Activated naive CD4-positive, alpha-beta T cell treated with anti-CD3 and anti-CD28 coated beads, Interleukin-2, amount 50 U/mL, for 72 hours (primary cell): ENCODE data around the gene CORT. TPM values are rescaled to one million over a fixed set of nuclear protein-coding genes. Genes with fewer than 3 reads are reported as not detected.

Experiments
- ATAC-seq, 2 donors: fragments of 150-1000 bp; cut with Tn5 transposase; 2 replicates each; pipeline ENCODE4 v1.10.0; 2021; ENCODE audit warnings: mild to moderate bottlenecking in 2 of 2, moderate library complexity in 2 of 2
- DNase-seq, 2 donors: peaks; one replicate each; pipeline ENCODE4 v3.0.0; 2021 to 2022; ENCODE audit warnings: low spot score in 2 of 2
- H3K27ac Mint-ChIP-seq, 2 donors: one replicate each; pipeline ENCODE4 v1.8.0; 2022; ENCODE audit warnings: mild to moderate bottlenecking in 2 of 2, mixed read lengths in 2 of 2
- H3K36me3 Mint-ChIP-seq, 2 donors: one replicate each; pipeline ENCODE4 v1.8.0; 2022; ENCODE audit warnings: mixed read lengths in 2 of 2
- H3K9me3 Mint-ChIP-seq, 2 donors: one replicate each; pipeline ENCODE4 v1.8.0; 2022; ENCODE audit warnings: mixed read lengths in 2 of 2
- total RNA-seq, 2 donors: library from RNA; stranded (reverse); gene quantifications; one replicate each; pipeline ENCODE4 v1.2.3, GENCODE V29; 2022

The CORT gene
- total RNA-seq, 2 donors from 2014 or later, result 0.32 TPM; not detected in 1

DNA sequence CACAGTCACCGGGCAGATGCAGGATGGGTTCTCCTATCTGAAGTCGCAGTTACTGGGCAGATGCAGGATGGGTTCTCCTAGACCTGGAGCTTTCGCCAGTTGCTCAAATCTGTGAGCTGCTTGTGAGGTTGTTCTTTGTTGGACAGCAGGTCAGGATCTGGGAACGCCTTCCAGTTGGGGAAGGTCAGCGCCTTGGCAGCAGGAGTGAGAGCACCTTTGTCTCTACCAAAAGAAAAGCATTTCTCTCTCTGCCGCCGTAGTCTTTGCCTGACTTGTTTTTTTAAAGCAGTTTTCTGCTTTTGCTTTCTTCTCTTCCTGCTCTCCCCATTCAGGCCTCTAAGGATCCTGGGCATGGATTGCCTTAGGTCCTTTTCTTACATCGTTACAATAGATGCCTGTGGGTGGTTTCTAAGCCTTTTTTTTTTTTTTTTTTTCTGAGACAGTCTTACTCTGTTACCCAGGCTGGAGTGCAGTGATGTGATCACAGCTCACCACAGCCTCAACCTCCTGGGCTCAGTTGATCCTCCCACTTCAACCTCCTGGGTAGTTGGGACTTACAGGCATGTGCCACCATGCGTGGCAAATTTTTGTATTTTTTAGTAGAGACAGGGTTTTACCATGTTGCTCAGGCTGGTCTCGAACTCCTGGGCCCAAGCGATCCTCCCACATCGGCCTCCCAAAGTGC is 40.6 kb downstream of the CORT start:
- Mint-ChIP-seq H3K27ac (no peak overlapping the region), H3K9me3 (no peaks in the 10 kb centered on the region), H3K36me3 (no peaks in the 10 kb centered on the region)
- no peak for DNase-seq
- ATAC-seq, result no peak

DNA sequence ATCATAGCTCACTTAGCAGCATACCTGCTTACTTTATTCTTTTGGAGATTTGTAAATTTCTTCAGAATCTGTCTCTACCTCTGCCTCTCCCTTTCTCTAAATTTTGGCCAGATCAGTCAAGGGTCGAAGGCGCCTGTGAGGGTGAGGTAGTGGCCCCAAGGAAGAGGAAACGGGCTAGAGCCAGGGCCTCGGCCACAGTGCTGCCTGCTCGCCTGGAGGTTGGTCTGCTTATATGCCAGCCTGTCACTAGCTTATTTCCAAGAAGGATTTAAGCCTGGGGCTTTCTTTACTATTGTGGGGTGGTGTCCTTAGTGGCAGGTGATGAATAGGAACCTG is 44.6 kb downstream of the CORT start:
- Mint-ChIP-seq H3K27ac (peak overlapping the region in 1 of 2 donors; percentile 88), H3K9me3 (no peaks in the 10 kb centered on the region), H3K36me3 (no peaks in the 10 kb centered on the region)
- ATAC-seq (no peak), DNase-seq (no peak)

DNA sequence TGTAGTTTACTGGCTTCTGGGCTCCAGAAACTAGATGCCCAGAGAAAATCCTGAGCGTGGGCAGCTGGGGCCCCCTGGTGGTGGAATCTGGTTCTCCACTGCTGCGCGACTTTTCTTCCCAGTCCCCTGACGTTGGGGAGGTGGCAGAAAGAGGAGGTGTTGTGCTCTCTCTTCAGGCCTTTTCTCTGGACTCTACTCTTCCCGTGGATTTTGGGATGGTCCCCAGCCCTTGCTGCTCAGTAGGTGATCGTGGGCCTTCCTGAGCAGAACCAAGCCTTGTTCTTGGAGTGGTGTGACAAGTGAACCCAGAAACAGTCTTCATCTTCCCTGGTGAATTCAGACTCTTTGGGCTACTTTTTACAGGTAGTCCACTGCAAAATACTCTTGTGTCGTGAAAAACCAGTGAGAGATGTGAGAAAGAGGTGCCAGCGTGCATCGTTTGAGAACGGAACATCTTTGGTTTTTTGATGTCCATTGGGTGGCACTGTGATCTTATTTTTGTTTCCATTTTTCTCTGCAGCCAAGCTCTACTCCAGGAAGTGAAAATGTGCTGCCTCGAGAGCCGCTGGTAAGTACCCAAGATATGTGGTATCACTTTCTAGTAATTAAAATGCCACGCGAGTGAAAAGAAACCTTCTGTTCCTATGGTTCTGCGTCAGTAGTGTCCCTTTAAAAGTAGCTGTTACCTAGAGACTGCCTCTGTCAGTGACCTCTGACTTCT is 45.1 kb downstream of the CORT start:
- DNase-seq (peak; percentile 79 to 91), ATAC-seq (peak; percentile 86 to 92)
- Mint-ChIP-seq H3K36me3 (no peaks in the 10 kb centered on the region), H3K9me3 (no peaks in the 10 kb centered on the region), H3K27ac (peak overlapping the region; percentile 88)

DNA sequence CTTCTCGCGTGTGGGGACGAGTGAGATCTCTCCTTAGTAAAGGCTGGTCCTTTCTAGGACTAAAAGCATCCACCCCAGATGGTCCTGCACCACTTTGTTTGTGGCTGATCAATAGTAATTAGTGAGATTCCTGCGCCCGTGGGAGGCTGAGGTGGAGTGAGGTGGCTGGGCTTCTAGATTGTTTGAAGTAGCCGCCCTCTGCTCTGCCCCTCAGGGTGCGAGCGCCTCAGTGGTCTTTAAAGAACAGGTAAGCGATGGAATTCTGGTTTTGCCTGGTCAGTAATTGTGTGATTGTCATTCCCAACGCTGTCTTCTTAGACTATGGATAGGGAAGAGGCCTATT is 45.6 kb downstream of the CORT start:
- ATAC-seq (no peak), DNase-seq (no peak)
- H3K27ac Mint-ChIP-seq, result peak overlapping the region; percentile 88
- H3K9me3 Mint-ChIP-seq, result no peaks in the 10 kb centered on the region
- no peaks in the 10 kb centered on the region for H3K36me3 Mint-ChIP-seq

DNA sequence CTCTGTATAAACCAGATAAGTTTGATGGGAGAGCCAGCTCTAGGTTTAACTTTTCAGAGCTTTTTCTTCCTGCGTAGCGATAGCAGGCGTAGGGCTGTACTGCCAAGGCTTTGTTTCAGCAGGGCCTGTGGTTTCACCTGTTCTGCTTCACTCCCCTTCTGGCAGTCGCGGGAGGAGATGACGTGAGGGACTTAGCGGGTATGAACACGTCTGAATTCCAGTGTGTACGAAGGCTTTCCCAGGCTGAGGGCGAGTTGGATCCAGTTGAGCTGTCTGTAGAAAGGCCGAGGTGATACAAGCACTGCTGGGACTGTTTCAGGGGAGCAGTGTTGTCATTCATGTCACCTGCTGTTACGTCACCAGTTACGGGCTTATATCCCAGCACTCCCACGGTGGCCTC is 46.1 kb downstream of the CORT start:
- ATAC-seq (peak; percentile 6 to 25), DNase-seq (no peak)
- no peaks in the 10 kb centered on the region for H3K36me3 Mint-ChIP-seq
- no peaks in the 10 kb centered on the region for H3K9me3 Mint-ChIP-seq
- H3K27ac Mint-ChIP-seq, result peak overlapping the region; percentile 88

DNA sequence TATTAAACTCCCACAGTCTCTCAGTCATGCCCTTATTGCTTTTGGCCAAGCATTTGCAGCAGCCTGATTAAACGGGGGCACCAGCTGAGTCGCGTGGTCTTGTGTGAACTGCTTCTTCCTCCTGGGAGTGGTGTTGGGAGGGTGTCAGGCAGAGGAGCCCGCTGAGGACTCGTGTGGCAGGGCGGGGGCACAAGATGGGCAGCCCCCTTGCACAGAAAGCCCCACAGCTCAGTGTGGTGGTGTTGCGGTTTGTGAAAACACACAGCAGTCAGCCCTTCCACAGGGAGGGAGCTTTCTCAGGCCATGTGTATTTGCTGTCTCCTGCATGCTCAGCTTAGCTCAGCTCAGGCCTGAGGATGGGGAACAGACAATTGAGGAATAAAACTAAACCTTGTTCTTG is 47.3 kb downstream of the CORT start:
- DNase-seq, result no peak
- no peaks in the 10 kb centered on the region for H3K36me3 Mint-ChIP-seq
- no peak for ATAC-seq
- H3K9me3 Mint-ChIP-seq, result no peaks in the 10 kb centered on the region
- H3K27ac Mint-ChIP-seq, result no peak overlapping the region

DNA sequence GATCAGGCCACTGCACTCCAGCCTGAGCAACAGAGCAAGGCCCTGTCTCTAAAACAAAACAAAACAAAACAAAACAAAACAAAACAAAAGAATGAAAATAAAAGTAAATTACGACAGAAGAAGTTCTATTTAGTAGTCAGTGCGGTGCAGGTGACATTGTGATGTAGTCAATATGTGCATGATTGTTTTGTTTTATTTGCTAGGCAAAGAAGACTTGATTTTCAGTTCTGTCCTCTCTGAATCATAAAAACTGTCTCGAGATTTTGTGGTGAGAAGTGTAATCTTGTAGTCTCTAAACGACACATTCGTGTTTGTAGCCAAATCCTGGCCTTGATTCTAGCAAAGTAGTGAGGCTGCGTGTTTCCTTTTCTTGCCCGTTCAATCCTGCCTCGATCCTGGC is 48.4 kb downstream of the CORT start:
- Mint-ChIP-seq H3K36me3 (no peaks in the 10 kb centered on the region), H3K27ac (peak overlapping the region in 1 of 2 donors; percentile 62), H3K9me3 (no peaks in the 10 kb centered on the region)
- peak in 1 of 2 donors; percentile 68 for ATAC-seq
- no peak for DNase-seq

Other genes with a start within 250 kb of the CORT start
- gene KIF1B, start 239.5 kb upstream of the CORT start, total RNA-seq, result 10 to 100 TPM; 11.1 to 14.0 TPM
- gene PGD, start 51.0 kb upstream of the CORT start, total RNA-seq, result 10 to 100 TPM; 59.2 to 95.6 TPM
- gene CENPS, start 19.6 kb upstream of the CORT start, total RNA-seq, result 10 to 100 TPM in 1 of 2 donors, 1 to 10 TPM in 1; 8.6 to 16.7 TPM
- gene DFFA, start 22.5 kb downstream of the CORT start, total RNA-seq, result 10 to 100 TPM; 34.4 to 41.0 TPM
- 10 to 100 TPM; 22.3 to 22.7 TPM for gene PEX14, start 24.9 kb downstream of the CORT start, total RNA-seq